ENCODE results near the gene NDFIP2. TPM values are rescaled to one million over a fixed set of nuclear protein-coding genes. Genes with fewer than 3 reads are reported as not detected.

NDFIP2 gene
- total and polyA plus RNA-seq, 2 donors from 2014 or later, result 28.7 to 52.2 TPM

- DNase-seq, result no peak
- no peak overlapping the region for H3K27ac ChIP-seq (ENCODE audit: low read depth in 2 of 2, low read length in 2 of 2)
- no peak for TF ChIP-seq CTCF (IDR thresholded peaks at IDR 0.05; ENCODE audit: borderline replicate concordance, extremely low read depth, insufficient read depth)
- intact Hi-C loops (cut with DNase I), result no loop called here
- peaks cover 0 to 6% (median 2%) of the 10 kb centered on the region in 3 donors for H3K4me1 ChIP-seq (ENCODE audit: control insufficient read depth in 2 of 3, insufficient read depth in 2 of 3, low read depth in 1 of 3, low read length in 3 of 3)
- H3K9ac ChIP-seq (ENCODE audit: low read length in 3 of 3), result no peak overlapping the region
- FAIRE-seq, result no peak
- no peaks in the 10 kb centered on the region for H3K36me3 ChIP-seq (ENCODE audit: control insufficient read depth in 2 of 3, insufficient read depth in 3 of 3, low read length in 3 of 3)
- no peak overlapping the region for H3K4me3 ChIP-seq (ENCODE audit: low read length in 3 of 3)
- H3K9me3 ChIP-seq (ENCODE audit: control insufficient read depth in 2 of 3, insufficient read depth in 1 of 3, low read length in 3 of 3), result no peaks in the 10 kb centered on the region
- H3K27me3 ChIP-seq (ENCODE audit: control insufficient read depth, insufficient read depth, low read length), result no peaks in the 10 kb centered on the region
Observed at GRCh38 chr13:79497852-79498251, 16.9 kb downstream of the NDFIP2 start.

- H3K36me3 ChIP-seq (ENCODE audit: control insufficient read depth in 2 of 3, insufficient read depth in 3 of 3, low read length in 3 of 3), result no peaks in the 10 kb centered on the region
- FAIRE-seq (no peak), DNase-seq (no peak)
- intact Hi-C loops (cut with DNase I), result no loop called here
- peaks cover 0 to 7% (median 0%) of the 10 kb centered on the region in 3 donors for H3K4me1 ChIP-seq (ENCODE audit: control insufficient read depth in 2 of 3, insufficient read depth in 2 of 3, low read depth in 1 of 3, low read length in 3 of 3)
- H3K27ac ChIP-seq (ENCODE audit: low read depth in 2 of 2, low read length in 2 of 2), result no peak overlapping the region
- H3K9ac ChIP-seq (ENCODE audit: low read length in 3 of 3), result no peak overlapping the region
- H3K4me3 ChIP-seq (ENCODE audit: low read length in 3 of 3), result no peak overlapping the region
- H3K9me3 ChIP-seq (ENCODE audit: control insufficient read depth in 2 of 3, insufficient read depth in 1 of 3, low read length in 3 of 3), result no peaks in the 10 kb centered on the region
- no peak for TF ChIP-seq CTCF (IDR thresholded peaks at IDR 0.05; ENCODE audit: borderline replicate concordance, extremely low read depth, insufficient read depth)
- H3K27me3 ChIP-seq (ENCODE audit: control insufficient read depth, insufficient read depth, low read length), result no peaks in the 10 kb centered on the region
Observed at GRCh38 chr13:79500829-79501228, 19.9 kb downstream of the NDFIP2 start.

GRCh38 chr13:79501538-79502232, 20.7 kb downstream of the NDFIP2 start:
- no peaks in the 10 kb centered on the region for H3K36me3 ChIP-seq (ENCODE audit: control insufficient read depth in 2 of 3, insufficient read depth in 3 of 3, low read length in 3 of 3)
- intact Hi-C loops (cut with DNase I), result no loop called here
- H3K4me3 ChIP-seq (ENCODE audit: low read length in 3 of 3), result no peak overlapping the region
- H3K9ac ChIP-seq (ENCODE audit: low read length in 3 of 3), result no peak overlapping the region
- peaks cover 0 to 7% (median 0%) of the 10 kb centered on the region in 3 donors for H3K4me1 ChIP-seq (ENCODE audit: control insufficient read depth in 2 of 3, insufficient read depth in 2 of 3, low read depth in 1 of 3, low read length in 3 of 3)
- no peaks in the 10 kb centered on the region for H3K27me3 ChIP-seq (ENCODE audit: control insufficient read depth, insufficient read depth, low read length)
- no peaks in the 10 kb centered on the region for H3K9me3 ChIP-seq (ENCODE audit: control insufficient read depth in 2 of 3, insufficient read depth in 1 of 3, low read length in 3 of 3)
- FAIRE-seq, result no peak
- no peak for TF ChIP-seq CTCF (IDR thresholded peaks at IDR 0.05; ENCODE audit: borderline replicate concordance, extremely low read depth, insufficient read depth)
- H3K27ac ChIP-seq (ENCODE audit: low read depth in 2 of 2, low read length in 2 of 2), result no peak overlapping the region
- no peak for DNase-seq
